Stimulated activated CD8-positive, alpha-beta memory T cell treated with anti-CD3 and anti-CD28 coated beads, Interleukin-15, amount 100 ng/mL, for 4 hours (primary cell): Measurements from ENCODE around the gene RUVBL1.

Experiments used
- DNase-seq, 2 donors: peaks; one replicate each; pipeline ENCODE4 v3.0.0-alpha.2; 2020; ENCODE audit warnings: low read depth in 2 of 2

RUVBL1 gene

GRCh38 chr3:128083396-128083795, 40.2 kb downstream of the RUVBL1 start:
- no peak for DNase-seq

GRCh38 chr3:128082546-128082945, 41.1 kb downstream of the RUVBL1 start:
- DNase-seq, result no peak

- DNase-seq, result no peak
Measured at GRCh38 chr3:128081846-128082245, 41.8 kb downstream of the RUVBL1 start.

- no peak for DNase-seq
Measured at GRCh38 chr3:128081226-128081625, 42.4 kb downstream of the RUVBL1 start.

GRCh38 chr3:128080323-128081080, 43.1 kb downstream of the RUVBL1 start:
- DNase-seq, result no peak

GRCh38 chr3:128079823-128080222, 43.8 kb downstream of the RUVBL1 start:
- no peak for DNase-seq

GRCh38 chr3:128078875-128079274, 44.7 kb downstream of the RUVBL1 start:
- no peak for DNase-seq

GRCh38 chr3:128078322-128078721, 45.3 kb downstream of the RUVBL1 start:
- DNase-seq, result no peak

GRCh38 chr3:128077665-128078064, 45.9 kb downstream of the RUVBL1 start:
- DNase-seq, result no peak

- DNase-seq, result no peak
Measured at GRCh38 chr3:128077202-128077624, 46.4 kb downstream of the RUVBL1 start.

GRCh38 chr3:128076483-128077201, 47.0 kb downstream of the RUVBL1 start:
- DNase-seq, result no peak

GRCh38 chr3:128075522-128076482, 47.8 kb downstream of the RUVBL1 start:
- DNase-seq, result peak; percentile 62 to 64

- DNase-seq, result no peak
Measured at GRCh38 chr3:128074851-128075521, 48.6 kb downstream of the RUVBL1 start.

GRCh38 chr3:128073807-128074206, 49.8 kb downstream of the RUVBL1 start:
- DNase-seq, result no peak

- no peak for DNase-seq
Measured at GRCh38 chr3:128073185-128073725, 50.4 kb downstream of the RUVBL1 start.

- no peak for DNase-seq
Measured at GRCh38 chr3:128072454-128073184, 51.0 kb downstream of the RUVBL1 start.

GRCh38 chr3:128071771-128072453, 51.7 kb downstream of the RUVBL1 start:
- no peak for DNase-seq

GRCh38 chr3:128070898-128071591, 52.6 kb downstream of the RUVBL1 start:
- DNase-seq, result no peak

- no peak for DNase-seq
Measured at GRCh38 chr3:128069271-128069670, 54.3 kb downstream of the RUVBL1 start.
